Measurements from ENCODE around the gene GRIK3.

GRCh38 chr1:37068897-37069296 lies 34.6 kb upstream of the GRIK3 start:
- TF ChIP-seq CTCF (IDR thresholded peaks at IDR 0.05): no peak
- no peak for TF ChIP-seq POLR2A (IDR thresholded peaks at IDR 0.05)
